ENCODE measurements around the gene PCCA. TPM values are rescaled to one million over a fixed set of nuclear protein-coding genes. Genes with fewer than 3 reads are reported as not detected.

Gene PCCA
- total and polyA plus RNA-seq, 2 donors (not counting 3 experiments of a cell fraction or from before 2014, with no cell fraction given), result 5.7 to 20.2 TPM

DNA sequence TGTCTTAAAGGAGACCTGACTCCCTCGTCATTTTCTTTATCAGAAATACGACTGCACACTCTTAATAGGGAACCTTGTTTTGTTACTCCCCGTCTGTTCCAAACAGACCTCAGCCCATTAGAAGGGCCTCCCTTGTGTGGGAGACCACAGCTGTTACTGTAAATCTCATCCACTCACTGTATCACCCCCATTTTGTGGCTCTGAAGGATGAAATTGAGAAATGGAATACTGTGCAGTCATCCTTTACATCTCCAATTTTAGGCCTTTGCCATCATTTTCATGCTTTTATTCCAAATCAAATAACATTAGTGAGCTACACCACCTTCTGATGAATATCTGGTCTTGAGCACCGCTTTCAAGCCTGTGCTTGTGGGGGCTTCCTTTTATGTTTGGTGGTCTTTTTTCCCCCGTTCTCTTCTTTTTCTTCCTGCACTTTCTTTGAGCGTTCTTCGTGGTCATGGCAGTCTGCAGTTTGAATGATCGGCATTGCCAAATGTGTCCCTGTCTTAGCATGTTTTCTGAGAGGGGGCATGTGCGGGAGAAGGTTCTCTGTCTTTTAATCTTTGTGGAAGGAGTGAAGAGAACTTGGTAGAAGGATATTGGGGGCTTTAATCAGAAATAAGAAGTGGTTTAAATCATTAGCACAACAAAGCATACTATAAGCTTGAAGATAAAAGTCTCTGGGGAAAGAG is 433.9 kb downstream of the PCCA start:
- Histone ChIP-seq H3K9me3 (replicated peaks; ENCODE audit: control insufficient read depth, insufficient read depth, low read length) (no peaks in the 10 kb centered on the region), H3K9me1 (replicated peaks; ENCODE audit: control insufficient read depth, extremely low read depth, insufficient read depth, low read length) (no peaks in the 10 kb centered on the region), H3K9ac (replicated peaks; ENCODE audit: extremely low read depth, insufficient read depth, low read length) (no peak overlapping the region), H3K4me3 (replicated peaks in 1 of 3; ENCODE audit: insufficient read depth in 1 of 3, low read depth in 1 of 3, low read length in 3 of 3) (no peak overlapping the region), H4K20me1 (replicated peaks; ENCODE audit: control insufficient read depth, extremely low read depth, insufficient read depth, low read length) (no peaks in the 10 kb centered on the region), H3K4me1 (ENCODE audit: control insufficient read depth, extremely low read depth, insufficient read depth, low read length) (no peaks in the 10 kb centered on the region), H3K4me2 (ENCODE audit: insufficient read depth, low read length) (no peak overlapping the region), H3K36me3 (ENCODE audit: control insufficient read depth in 2 of 2, extremely low read depth in 1 of 2, insufficient read depth in 2 of 2, low read length in 2 of 2) (no peaks in the 10 kb centered on the region), H3K27ac (ENCODE audit: insufficient read depth, low read depth, low read length) (no peak overlapping the region), H3K79me2 (ENCODE audit: control insufficient read depth, insufficient read depth, low read length) (no peaks in the 10 kb centered on the region), H2AFZ (ENCODE audit: low read depth, low read length) (no peak overlapping the region), H3K27me3 (ENCODE audit: control insufficient read depth in 2 of 2, insufficient read depth in 2 of 2, low read length in 2 of 2) (no peaks in the 10 kb centered on the region)
- FAIRE-seq (no peak), DNase-seq (ENCODE audit: low read depth, low spot score) (no peak)
- TF ChIP-seq POLR2A (IDR thresholded peaks at IDR 0.05; ENCODE audit: low read depth, low read length), result no peak
- TF ChIP-seq JUN (IDR thresholded peaks at IDR 0.05; ENCODE audit: borderline replicate concordance, insufficient read depth, insufficient read length, low read depth), result no peak
- no peak for TF ChIP-seq EZH2 (IDR thresholded peaks at IDR 0.05; ENCODE audit: borderline replicate concordance, low read depth, low read length, severe bottlenecking)
- no peak for TF ChIP-seq POLR2AphosphoS5 (IDR thresholded peaks at IDR 0.05; ENCODE audit: insufficient read depth, low read depth, low read length)
- TF ChIP-seq, protein P1, sequence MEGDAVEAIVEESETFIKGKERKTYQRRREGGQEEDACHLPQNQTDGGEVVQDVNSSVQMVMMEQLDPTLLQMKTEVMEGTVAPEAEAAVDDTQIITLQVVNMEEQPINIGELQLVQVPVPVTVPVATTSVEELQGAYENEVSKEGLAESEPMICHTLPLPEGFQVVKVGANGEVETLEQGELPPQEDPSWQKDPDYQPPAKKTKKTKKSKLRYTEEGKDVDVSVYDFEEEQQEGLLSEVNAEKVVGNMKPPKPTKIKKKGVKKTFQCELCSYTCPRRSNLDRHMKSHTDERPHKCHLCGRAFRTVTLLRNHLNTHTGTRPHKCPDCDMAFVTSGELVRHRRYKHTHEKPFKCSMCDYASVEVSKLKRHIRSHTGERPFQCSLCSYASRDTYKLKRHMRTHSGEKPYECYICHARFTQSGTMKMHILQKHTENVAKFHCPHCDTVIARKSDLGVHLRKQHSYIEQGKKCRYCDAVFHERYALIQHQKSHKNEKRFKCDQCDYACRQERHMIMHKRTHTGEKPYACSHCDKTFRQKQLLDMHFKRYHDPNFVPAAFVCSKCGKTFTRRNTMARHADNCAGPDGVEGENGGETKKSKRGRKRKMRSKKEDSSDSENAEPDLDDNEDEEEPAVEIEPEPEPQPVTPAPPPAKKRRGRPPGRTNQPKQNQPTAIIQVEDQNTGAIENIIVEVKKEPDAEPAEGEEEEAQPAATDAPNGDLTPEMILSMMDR (IDR thresholded peaks at IDR 0.05; ENCODE audit: extremely low read depth in 1 of 2, insufficient read depth in 1 of 2, low read depth in 1 of 2, low read length in 2 of 2), result no peak
- no peak for TF ChIP-seq MYC (IDR thresholded peaks at IDR 0.05; ENCODE audit: low read depth, low read length)
- TF ChIP-seq FOS (IDR thresholded peaks at IDR 0.05; ENCODE audit: borderline replicate concordance, insufficient read depth, low read length), result no peak
- no peak for TF ChIP-seq GATA2 (IDR thresholded peaks at IDR 0.05; ENCODE audit: insufficient read depth, insufficient read length, low read depth, low read length)
- TF ChIP-seq, protein P2, sequence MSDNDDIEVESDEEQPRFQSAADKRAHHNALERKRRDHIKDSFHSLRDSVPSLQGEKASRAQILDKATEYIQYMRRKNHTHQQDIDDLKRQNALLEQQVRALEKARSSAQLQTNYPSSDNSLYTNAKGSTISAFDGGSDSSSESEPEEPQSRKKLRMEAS (IDR thresholded peaks at IDR 0.05; ENCODE audit: insufficient read depth, insufficient read length), result no peak
- BruUV-seq (replicated peaks), result no TSS peak
- dilution Hi-C loops (cut with MboI; ENCODE audit: extremely low pct_ligation_motif_present, low sequenced_read_pairs), result no loop called here
- intact Hi-C loops (cut with micrococcal nuclease), result no loop called here
- ChIA-PET POLR2A (no interaction called here), CTCF (interaction anchor here (0.7 to 1.0 kb wide), 3 partner anchors 8 to 622 kb away, joined by 3 read pairs; no protein-coding TSS in a partner anchor)
